KBM-7 (cell line): Measurements from ENCODE around the gene PLCXD3.

Experiments used
- DNase-seq: peaks from one replicate; pipeline ENCODE4 v3.0.0-alpha.2; 2015
- in situ Hi-C: fragments of 300-500 bp; cut with MboI; formaldehyde crosslinking; loops from 2 replicates; pipeline ENCODE4 v1.14.3; 2020; ENCODE audit warnings: low sequenced_read_pairs, low pct_unique_long_range_greater_than_20kb, mixed read lengths

The PLCXD3 gene

DNA sequence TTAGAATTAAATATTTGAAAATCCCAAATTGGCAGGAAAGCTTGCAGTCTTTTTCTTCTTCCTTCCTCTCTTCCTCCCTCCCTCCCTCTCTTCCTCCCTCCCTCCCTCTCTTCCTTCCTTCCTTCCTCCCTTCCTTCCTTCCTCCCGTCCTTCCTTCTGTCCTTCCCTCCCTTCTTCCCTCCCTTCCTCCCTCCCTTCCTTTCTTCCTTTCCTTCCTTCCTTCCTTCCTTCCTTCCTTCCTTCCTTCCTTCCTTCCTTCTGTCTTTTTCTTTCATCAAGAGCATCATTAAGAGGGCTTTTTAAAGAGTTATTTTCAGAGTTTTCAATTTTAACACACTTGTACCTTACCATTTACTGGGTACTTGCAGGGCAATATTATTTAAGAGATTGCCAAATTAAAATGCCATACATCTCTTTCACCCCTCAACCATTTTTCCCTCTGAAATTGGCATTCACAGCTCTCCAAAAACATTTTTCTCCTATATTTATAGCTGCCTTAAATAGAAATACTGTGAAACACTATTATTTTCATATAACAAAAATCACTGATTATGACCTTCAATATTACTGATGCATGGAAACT lies 197.8 kb downstream of the PLCXD3 start:
- no peak for DNase-seq
- in situ Hi-C loops, result no loop called here

GRCh38 chr5:41312066-41312465 lies 198.3 kb downstream of the PLCXD3 start:
- in situ Hi-C loops, result no loop called here
- no peak for DNase-seq

- in situ Hi-C loops, result no loop called here
- no peak for DNase-seq
Measured at GRCh38 chr5:41309275-41309674, 201.1 kb downstream of the PLCXD3 start.

DNA sequence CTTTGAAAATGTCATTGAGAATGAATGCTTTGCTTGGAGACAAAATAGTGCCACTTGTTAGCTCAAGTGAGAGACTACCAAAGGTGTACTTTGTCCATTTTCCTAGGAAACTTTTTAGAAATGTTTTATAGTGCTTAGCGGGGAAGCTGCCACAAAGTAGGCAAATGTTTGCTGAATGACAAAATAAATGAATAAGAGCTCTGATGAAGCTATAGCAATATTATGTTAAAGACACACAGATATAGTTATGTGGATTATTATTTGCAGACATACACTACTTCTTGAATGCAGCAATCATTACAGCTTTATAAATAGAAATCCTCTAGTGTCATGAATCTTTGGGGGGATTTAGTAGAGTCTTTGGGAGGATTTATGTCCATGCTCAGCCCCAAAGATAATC lies 204.4 kb downstream of the PLCXD3 start:
- in situ Hi-C loops, result no loop called here
- DNase-seq, result no peak

- no peak for DNase-seq
- in situ Hi-C loops, result no loop called here
Measured at GRCh38 chr5:41305056-41305455, 205.3 kb downstream of the PLCXD3 start.

DNA sequence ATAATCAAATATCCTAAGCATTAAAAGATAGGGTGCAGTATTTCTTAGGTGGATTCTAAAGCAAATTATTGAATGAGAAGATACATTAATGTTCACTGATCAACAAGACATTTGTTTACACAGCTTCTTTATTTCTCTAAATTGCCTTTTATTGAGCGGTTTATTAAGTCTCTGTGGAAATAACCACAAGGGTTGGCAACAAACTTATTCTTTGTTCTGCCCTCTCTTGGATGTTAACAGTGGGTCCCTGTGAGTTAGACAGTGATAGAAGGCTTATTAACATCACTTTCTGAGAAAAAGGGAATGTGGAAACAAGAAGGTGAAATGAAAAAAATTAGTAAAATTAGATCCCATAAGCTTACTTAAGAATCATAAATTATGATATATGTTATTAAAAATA lies 214.3 kb downstream of the PLCXD3 start:
- no peak for DNase-seq

GRCh38 chr5:41291323-41291722 lies 219.1 kb downstream of the PLCXD3 start:
- DNase-seq, result no peak
- in situ Hi-C loops, result no loop called here

More for the DNA sequence above, 214.3 kb downstream of the PLCXD3 start:
- in situ Hi-C loops, result no loop called here

GRCh38 chr5:41290810-41291209 lies 219.6 kb downstream of the PLCXD3 start:
- no peak for DNase-seq
- in situ Hi-C loops, result no loop called here

- in situ Hi-C loops, result no loop called here
- no peak for DNase-seq
Measured at GRCh38 chr5:41289970-41290464, 220.4 kb downstream of the PLCXD3 start.

DNA sequence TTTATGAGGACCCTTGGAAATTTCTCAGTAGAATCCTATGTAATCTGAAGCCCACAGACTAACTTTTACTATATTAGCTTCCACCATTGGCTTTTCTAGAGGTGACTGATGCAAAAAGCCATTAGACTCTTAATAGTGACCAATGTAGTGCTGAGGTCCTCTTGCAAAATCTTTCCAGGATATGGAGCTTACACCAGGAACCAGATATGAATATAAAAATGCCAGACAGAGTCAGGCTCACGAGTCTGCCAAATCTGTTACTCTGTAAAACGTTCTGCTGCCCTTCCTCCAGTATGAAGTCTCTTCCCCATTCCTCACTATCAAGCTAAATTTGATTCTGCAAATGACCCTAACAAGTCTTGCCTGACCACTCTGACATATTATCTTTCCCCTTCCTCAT lies 223.7 kb downstream of the PLCXD3 start:
- DNase-seq, result no peak
- in situ Hi-C loops, result no loop called here

GRCh38 chr5:41286165-41286564 lies 224.2 kb downstream of the PLCXD3 start:
- no peak for DNase-seq
- in situ Hi-C loops, result no loop called here

GRCh38 chr5:41284938-41285337 lies 225.5 kb downstream of the PLCXD3 start:
- DNase-seq, result no peak
- in situ Hi-C loops, result no loop called here

- in situ Hi-C loops, result no loop called here
- DNase-seq, result no peak
Measured at GRCh38 chr5:41281215-41281810, 229.1 kb downstream of the PLCXD3 start.

- DNase-seq, result no peak
- in situ Hi-C loops, result no loop called here
Measured at GRCh38 chr5:41279040-41279439, 231.4 kb downstream of the PLCXD3 start.

- in situ Hi-C loops, result no loop called here
Measured at GRCh38 chr5:41277476-41278245, 232.7 kb downstream of the PLCXD3 start.

DNA sequence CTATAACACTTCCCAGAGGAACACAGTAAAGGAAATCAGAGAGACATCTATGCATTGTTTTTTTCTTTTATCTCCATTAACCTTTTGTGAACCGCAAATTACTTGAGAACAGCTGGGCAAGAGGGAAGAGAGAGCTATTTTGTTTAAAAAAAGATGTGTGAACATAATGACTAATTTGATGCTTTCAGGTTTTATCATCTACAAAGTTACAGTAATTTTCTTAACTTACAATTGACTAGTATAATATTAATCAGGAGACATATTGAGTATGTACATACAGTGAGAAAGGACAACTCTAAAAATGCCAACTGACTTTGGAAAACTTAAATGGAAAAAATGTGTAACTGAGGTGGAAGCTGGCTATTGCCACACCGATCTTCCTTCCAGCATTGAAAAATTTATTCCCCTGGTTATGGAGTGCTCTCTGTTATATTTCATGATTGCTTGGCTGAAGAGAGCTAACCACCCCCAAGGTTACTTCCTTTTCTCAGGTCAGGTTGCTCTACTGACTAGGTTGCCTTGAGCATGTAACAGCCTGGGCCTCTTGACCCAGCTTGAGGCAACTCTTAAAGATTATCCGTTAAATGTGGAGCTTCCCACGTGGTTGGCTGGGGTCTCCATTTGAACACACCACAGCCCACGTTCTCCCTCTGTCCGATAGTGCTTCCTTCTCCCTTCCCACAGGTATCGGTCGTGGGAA lies 234.4 kb downstream of the PLCXD3 start:
- in situ Hi-C loops, result no loop called here
- DNase-seq, result no peak

More at GRCh38 chr5:41277476-41278245, 232.7 kb downstream of the PLCXD3 start:
- no peak for DNase-seq

DNA sequence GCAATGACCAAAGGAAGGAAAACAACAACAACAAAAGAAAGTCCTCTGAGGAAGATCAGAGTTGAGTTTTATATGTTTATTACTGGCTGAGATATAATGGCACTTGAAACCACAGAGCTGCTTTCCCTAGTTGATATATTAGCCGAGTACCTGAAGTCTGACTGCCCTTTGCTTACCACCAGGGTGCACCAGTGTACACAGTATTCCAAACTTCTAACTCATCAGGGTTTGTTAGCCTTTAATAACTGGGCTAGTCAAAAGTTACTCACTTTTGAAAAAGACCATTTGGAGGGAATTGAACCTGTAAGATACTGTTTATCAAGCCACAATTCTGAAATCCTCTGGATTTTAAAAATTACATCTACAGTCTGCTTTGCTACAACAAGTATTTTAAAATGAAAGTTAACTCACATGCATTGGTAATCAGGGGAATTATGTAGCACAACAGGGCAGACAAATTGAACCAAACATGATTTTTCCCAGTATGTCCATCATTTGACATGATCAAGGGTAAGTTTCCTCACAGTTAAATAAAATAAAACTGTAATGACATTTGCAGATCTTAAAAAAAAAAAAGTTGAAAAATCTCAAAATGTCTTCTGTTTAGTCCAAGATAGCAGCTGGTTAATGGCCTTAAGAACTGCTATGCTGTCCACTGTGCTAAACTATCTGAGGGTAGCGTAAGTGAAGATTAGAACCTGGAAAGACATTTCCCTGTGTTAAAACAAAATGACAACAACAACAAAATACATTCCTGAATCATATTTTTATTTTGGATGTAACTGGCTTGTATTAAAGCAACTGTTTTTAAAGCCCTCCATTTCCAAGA lies 239.8 kb downstream of the PLCXD3 start:
- in situ Hi-C loops, result no loop called here
- DNase-seq, result peak; percentile 28

GRCh38 chr5:41268894-41269293 lies 241.5 kb downstream of the PLCXD3 start:
- in situ Hi-C loops, result no loop called here
- no peak for DNase-seq

DNA sequence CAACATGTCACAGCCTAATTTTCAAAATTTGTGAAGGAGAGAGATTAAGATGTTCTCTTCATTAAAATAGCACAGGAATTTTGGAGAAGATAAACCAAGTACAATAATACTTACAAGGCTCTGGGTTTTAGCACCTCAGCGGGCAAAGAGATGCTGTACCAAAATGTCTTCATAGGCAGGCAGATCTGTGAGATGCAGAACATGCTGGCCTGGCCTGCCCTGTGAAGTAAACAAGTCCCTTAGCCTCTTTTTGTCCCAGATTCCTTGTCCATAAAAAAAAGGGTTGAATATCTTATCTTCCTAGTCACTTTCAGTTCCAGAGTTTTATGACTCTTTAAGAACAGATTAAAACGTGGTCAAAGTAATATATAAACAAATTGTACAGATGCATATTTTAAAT lies 244.0 kb downstream of the PLCXD3 start:
- no peak for DNase-seq
- in situ Hi-C loops, result no loop called here
